Sciatic nerve (tissue), 2 donors: ENCODE results near the gene KRT76. TPM values are rescaled to one million over a fixed set of nuclear protein-coding genes. Genes with fewer than 3 reads are reported as not detected.

Source experiments
- ATAC-seq: fragments of 200-7000 bp; cut with Tn5 transposase; one replicate; pipeline ENCODE4 v1.9.1; 2020; ENCODE audit warnings: mild to moderate bottlenecking, moderate library complexity
- DNase-seq: peaks from one replicate; pipeline ENCODE4 v3.0.0-alpha.2; 2020; ENCODE audit warnings: low spot score
- intact Hi-C: fragments of 100-400 bp; cut with DNase I; formaldehyde crosslinking; loops from one replicate; pipeline ENCODE4 v1.14.2; 2022
- total RNA-seq: library from RNA; stranded (reverse); fragmentation: NEBNext Ultra II Directional; extraction: Animal tissue kit (Norgen Biotek cat#: 25700); gene quantifications from one replicate; pipeline ENCODE4 v1.2.1, GENCODE V29; 2021
- donor health status: DM: no; HTN: no; CAD: no.
- donor health status: DM: no; HTN: no; CAD: no.

The KRT76 gene
- total RNA-seq, 1 donor from 2014 or later, result not detected

- intact Hi-C loops, result no loop called here
- DNase-seq (no peak), ATAC-seq (no peak)
Measured at GRCh38 chr12:52748578-52748977, 28.6 kb downstream of the KRT76 start.

- intact Hi-C loops, result no loop called here
- DNase-seq (no peak), ATAC-seq (no peak)
Measured at GRCh38 chr12:52745554-52745953, 31.6 kb downstream of the KRT76 start.

- DNase-seq (no peak), ATAC-seq (no peak)
- intact Hi-C loops, result no loop called here
Measured at GRCh38 chr12:52744493-52745156, 32.5 kb downstream of the KRT76 start.

- ATAC-seq (no peak), DNase-seq (no peak)
- intact Hi-C loops, result no loop called here
Measured at GRCh38 chr12:52742822-52743457, 34.2 kb downstream of the KRT76 start.

GRCh38 chr12:52742196-52742580 is 35.0 kb downstream of the KRT76 start:
- intact Hi-C loops, result no loop called here
- ATAC-seq (no peak), DNase-seq (no peak)

GRCh38 chr12:52741375-52742195 is 35.6 kb downstream of the KRT76 start:
- peak; percentile 63 for DNase-seq
- intact Hi-C loops, result no loop called here
- ATAC-seq, result no peak

GRCh38 chr12:52740584-52740983 is 36.6 kb downstream of the KRT76 start:
- no peak for DNase-seq
- no peak for ATAC-seq
- intact Hi-C loops, result no loop called here

- intact Hi-C loops, result no loop called here
- no peak for DNase-seq
- ATAC-seq, result no peak
Measured at GRCh38 chr12:52739963-52740362, 37.2 kb downstream of the KRT76 start.

GRCh38 chr12:52735816-52736632 is 41.1 kb downstream of the KRT76 start:
- no peak for ATAC-seq
- DNase-seq, result no peak
- intact Hi-C loops, result no loop called here

GRCh38 chr12:52735106-52735505 is 42.0 kb downstream of the KRT76 start:
- DNase-seq, result no peak
- ATAC-seq, result no peak
- intact Hi-C loops, result no loop called here

- DNase-seq (no peak), ATAC-seq (no peak)
- intact Hi-C loops, result no loop called here
Measured at GRCh38 chr12:52730793-52731192, 46.4 kb downstream of the KRT76 start.

GRCh38 chr12:52730383-52730782 is 46.8 kb downstream of the KRT76 start:
- no peak for DNase-seq
- intact Hi-C loops, result no loop called here
- ATAC-seq, result no peak

GRCh38 chr12:52729147-52729546 is 48.0 kb downstream of the KRT76 start:
- no peak for ATAC-seq
- intact Hi-C loops, result no loop called here
- DNase-seq, result no peak

GRCh38 chr12:52728374-52728773 is 48.8 kb downstream of the KRT76 start:
- intact Hi-C loops, result no loop called here
- ATAC-seq (no peak), DNase-seq (no peak)

GRCh38 chr12:52727037-52727436 is 50.1 kb downstream of the KRT76 start:
- no peak for DNase-seq
- no peak for ATAC-seq
- intact Hi-C loops, result no loop called here

- no peak for ATAC-seq
- no peak for DNase-seq
- intact Hi-C loops, result no loop called here
Measured at GRCh38 chr12:52726451-52726850, 50.7 kb downstream of the KRT76 start.

- DNase-seq, result no peak
- intact Hi-C loops, result no loop called here
- ATAC-seq, result no peak
Measured at GRCh38 chr12:52724384-52724783, 52.8 kb downstream of the KRT76 start.

GRCh38 chr12:52722680-52723079 is 54.5 kb downstream of the KRT76 start:
- ATAC-seq (no peak), DNase-seq (no peak)
- intact Hi-C loops, result no loop called here

- ATAC-seq, result no peak
- intact Hi-C loops, result no loop called here
Measured at GRCh38 chr12:52721838-52722470, 55.2 kb downstream of the KRT76 start.

More at GRCh38 chr12:52721838-52722470, 55.2 kb downstream of the KRT76 start:
- DNase-seq, result no peak
